GM06990 (cell line): ENCODE measurements around the gene GIPC1.

ENCODE experiments used
- DNase-seq: peaks from one replicate; pipeline ENCODE4 v3.0.0-alpha.2; 2011; ENCODE audit not compliant: insufficient read length; ENCODE audit errors: extremely low read depth
- H3K27me3 ChIP-seq: replicated peaks from 2 replicates; pipeline ENCODE4 v1.6.0; 2011; ENCODE audit warnings: low read length; ENCODE audit not compliant: control insufficient read depth, insufficient read depth
- H3K36me3 ChIP-seq: 2 replicates; pipeline ENCODE4 v1.5.1; 2011; ENCODE audit warnings: low read length; ENCODE audit not compliant: control insufficient read depth, insufficient read depth
- H3K4me3 ChIP-seq: replicated peaks from 2 replicates; pipeline ENCODE4 v1.5.1; 2011; ENCODE audit warnings: low read depth, mild to moderate bottlenecking, control low read depth, low read length
- TF ChIP-seq, protein P1 (sequence below): IDR thresholded peaks from 2 replicates; pipeline ENCODE4 v1.5.1; 2011; ENCODE audit warnings: low read length, control low read depth, mild to moderate bottlenecking, inconsistent platforms; ENCODE audit not compliant: insufficient read depth, poor library complexity, severe bottlenecking

The GIPC1 gene

DNA sequence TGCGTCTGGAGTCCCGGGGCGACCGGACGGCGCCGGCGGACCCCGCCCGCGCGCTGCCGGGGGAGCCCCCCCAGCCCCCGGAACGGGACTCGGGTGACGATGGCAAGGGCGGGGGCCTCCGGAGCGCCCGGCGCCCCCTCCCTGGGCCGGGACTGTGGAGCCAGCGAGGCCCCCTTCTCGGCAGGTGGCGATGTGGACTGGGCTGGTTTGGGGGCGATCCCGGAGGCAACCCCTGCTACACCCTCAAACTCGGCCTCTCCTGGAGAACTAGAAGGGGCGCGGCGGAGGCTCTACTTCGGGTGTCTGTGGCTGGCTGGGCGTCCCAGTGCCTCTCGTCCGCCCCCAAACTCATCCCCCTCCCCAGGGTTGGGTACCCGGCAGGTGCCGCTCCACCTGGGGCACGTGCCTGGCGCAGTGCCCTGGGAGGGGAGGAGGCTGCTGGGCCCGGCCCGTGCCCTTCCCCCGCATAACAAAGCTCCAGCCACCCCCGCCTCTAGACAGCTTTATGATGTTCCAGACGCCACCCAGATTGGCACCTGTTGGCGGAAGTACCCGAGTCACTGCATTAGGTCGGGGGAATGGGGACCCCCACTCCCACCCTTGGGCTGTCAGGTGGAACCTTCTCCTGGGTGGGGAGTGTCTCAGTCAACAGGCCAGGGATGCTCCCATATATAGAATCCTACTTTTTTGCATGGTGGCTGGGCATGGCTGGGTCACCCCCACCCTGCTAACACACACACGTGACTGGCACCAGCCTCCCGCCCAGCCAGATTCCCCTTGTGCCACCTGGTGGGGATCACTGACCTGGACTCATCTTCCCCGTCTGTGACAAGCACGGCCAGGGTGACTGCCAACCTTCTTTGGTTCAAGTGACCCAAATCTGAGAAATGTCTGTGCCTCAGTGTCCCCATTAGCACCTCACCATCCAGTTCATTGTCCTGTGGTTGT, 62.1 kb downstream of the GIPC1 start:
- TF ChIP-seq, protein P1, sequence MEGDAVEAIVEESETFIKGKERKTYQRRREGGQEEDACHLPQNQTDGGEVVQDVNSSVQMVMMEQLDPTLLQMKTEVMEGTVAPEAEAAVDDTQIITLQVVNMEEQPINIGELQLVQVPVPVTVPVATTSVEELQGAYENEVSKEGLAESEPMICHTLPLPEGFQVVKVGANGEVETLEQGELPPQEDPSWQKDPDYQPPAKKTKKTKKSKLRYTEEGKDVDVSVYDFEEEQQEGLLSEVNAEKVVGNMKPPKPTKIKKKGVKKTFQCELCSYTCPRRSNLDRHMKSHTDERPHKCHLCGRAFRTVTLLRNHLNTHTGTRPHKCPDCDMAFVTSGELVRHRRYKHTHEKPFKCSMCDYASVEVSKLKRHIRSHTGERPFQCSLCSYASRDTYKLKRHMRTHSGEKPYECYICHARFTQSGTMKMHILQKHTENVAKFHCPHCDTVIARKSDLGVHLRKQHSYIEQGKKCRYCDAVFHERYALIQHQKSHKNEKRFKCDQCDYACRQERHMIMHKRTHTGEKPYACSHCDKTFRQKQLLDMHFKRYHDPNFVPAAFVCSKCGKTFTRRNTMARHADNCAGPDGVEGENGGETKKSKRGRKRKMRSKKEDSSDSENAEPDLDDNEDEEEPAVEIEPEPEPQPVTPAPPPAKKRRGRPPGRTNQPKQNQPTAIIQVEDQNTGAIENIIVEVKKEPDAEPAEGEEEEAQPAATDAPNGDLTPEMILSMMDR = peak; percentile 13
- no peaks in the 10 kb centered on the region for H3K36me3 ChIP-seq
- H3K4me3 ChIP-seq = peak overlapping the region; percentile 79
- DNase-seq = peak; percentile 45
- H3K27me3 ChIP-seq = no peaks in the 10 kb centered on the region

DNA sequence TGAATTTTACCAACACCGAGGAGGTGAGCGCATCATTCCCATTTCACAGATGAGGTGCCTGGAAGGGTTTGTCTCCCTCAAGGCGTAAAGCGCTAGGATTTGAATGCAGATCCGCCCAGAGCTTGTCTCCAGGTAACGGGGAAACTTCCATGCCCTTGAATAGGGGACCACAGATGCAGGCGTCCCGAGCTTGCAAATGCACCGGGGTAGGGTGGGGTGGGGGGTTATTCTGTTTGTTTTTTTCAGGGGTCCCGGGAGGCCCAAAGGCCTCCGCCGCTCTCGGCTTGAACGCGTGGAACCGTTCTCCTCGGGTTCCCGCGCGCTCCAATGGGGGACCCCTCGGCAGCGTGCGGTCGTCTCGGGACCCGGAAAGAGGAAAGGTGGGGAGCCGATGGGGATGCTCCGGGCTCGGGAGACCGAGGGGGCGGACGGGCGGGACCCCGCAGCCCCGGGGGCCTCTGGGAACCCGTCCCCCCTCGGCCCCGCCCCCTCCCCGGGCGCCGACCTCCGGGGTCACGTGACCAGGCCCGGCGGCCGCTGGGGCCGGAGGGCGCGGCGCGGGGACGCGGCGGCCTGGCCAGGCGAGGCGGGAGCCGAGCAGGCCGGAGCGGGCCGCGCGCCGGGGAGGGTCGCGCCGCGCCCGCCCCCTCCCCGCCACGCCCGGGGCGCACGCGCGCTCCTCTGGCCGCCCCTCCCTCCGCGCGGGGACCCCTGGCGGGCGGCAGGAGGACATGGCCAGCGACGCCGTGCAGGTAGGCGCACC, 63.0 kb downstream of the GIPC1 start, which contains the start of gene PKN1:
TSS of gene PKN1 (plus strand) at position 516 of the 763 bp plus-strand sequence. CDS start at position 732, 216 bp downstream.
- H3K36me3 ChIP-seq = no peaks in the 10 kb centered on the region
- no peaks in the 10 kb centered on the region for H3K27me3 ChIP-seq
- TF ChIP-seq, protein P1 = no peak
- H3K4me3 ChIP-seq = peak within 1 kb of the TSS; percentile 79
- DNase-seq = peak; percentile 71

DNA sequence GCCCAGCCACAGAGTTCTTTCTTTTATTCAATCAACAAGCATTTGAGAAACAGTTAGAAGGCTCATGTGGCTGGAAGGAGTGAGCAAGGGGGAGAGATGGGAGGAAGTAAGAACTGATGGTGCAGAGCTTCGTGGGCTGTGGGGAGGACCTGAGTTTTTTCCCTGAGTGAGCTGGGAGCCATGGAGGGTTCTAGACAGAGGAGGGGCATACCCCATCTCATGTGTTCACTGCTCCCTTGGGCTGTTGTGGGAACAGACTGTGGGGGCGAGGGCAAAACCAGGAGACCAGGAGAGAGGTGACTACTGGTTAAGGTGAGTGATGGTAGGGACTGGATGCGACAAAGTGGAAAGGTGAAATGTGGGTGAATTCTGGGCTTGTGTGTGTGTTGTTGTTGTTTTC, 65.2 kb downstream of the GIPC1 start:
- DNase-seq = no peak
- no peaks in the 10 kb centered on the region for H3K27me3 ChIP-seq
- no peaks in the 10 kb centered on the region for H3K36me3 ChIP-seq
- TF ChIP-seq, protein P1 = no peak
- no peak overlapping the region for H3K4me3 ChIP-seq

DNA sequence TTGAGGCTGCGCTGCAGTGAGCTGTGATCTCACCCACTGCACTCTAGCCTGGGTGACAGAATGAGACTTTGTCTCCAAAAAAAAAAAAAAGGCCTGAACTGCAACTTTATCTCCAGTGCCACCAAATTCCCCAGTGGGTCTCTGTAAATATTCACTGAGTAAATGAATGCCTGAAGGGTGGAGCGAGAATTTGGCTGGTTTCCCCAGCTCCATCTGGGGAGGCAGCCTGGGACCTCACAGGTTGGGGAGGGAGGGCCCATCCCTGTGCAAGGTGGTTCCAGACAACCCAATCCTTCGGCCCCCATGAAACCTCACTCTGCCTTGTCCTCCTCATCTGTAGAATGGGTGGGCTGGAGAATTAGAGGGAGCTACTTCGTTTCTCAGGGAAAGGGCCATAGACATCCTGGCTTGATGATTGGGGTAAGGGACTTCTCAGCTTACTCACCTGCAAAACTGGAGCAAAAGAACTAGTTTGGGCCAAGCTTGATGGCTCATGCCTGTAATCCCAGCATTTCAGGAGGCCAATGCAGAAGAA, 67.0 kb downstream of the GIPC1 start:
- H3K4me3 ChIP-seq = no peak overlapping the region
- no peak for DNase-seq

More for the DNA sequence above, 67.0 kb downstream of the GIPC1 start:
- H3K27me3 ChIP-seq = no peaks in the 10 kb centered on the region
- TF ChIP-seq, protein P1 = no peak
- no peaks in the 10 kb centered on the region for H3K36me3 ChIP-seq
